Activated CD8-positive, alpha-beta memory T cell treated with anti-CD3 and anti-CD28 coated beads for 1 hour (primary cell): ENCODE measurements around the gene MAP3K4.
"Not testable (repeated sequence)": the region's sequence is repeated elsewhere in the genome, so short reads cannot be mapped to it uniquely, and the experiment has no call there.

Experiments
- DNase-seq, 2 donors: peaks; one replicate each; pipeline ENCODE4 v3.0.0-alpha.2; 2020; ENCODE audit warnings: low read depth in 1 of 2; ENCODE audit errors: extremely low read depth in 1 of 2

Gene MAP3K4

GRCh38 chr6:160972111-160972510 is 19.5 kb upstream of the MAP3K4 start:
- no peak for DNase-seq

DNA sequence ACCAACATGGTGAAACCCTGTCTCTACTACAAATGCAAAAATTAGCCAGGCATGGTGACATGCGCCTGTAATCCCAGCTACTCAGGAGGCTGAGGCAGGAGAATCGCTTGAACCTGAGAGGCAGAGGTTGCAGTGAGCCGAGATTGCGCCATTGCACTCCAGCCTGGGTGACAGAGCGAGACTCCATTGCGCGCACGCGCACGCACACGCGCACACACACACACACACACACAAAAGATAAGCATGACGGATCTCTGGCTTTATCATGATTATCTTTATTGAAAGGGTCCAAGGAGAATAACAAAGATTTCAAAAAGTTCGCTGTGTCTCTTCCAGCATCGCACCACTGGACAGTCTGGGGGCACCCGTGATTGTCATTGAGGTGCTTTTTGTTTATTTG is 19.0 kb upstream of the MAP3K4 start:
- not testable (repeated sequence) for DNase-seq

DNA sequence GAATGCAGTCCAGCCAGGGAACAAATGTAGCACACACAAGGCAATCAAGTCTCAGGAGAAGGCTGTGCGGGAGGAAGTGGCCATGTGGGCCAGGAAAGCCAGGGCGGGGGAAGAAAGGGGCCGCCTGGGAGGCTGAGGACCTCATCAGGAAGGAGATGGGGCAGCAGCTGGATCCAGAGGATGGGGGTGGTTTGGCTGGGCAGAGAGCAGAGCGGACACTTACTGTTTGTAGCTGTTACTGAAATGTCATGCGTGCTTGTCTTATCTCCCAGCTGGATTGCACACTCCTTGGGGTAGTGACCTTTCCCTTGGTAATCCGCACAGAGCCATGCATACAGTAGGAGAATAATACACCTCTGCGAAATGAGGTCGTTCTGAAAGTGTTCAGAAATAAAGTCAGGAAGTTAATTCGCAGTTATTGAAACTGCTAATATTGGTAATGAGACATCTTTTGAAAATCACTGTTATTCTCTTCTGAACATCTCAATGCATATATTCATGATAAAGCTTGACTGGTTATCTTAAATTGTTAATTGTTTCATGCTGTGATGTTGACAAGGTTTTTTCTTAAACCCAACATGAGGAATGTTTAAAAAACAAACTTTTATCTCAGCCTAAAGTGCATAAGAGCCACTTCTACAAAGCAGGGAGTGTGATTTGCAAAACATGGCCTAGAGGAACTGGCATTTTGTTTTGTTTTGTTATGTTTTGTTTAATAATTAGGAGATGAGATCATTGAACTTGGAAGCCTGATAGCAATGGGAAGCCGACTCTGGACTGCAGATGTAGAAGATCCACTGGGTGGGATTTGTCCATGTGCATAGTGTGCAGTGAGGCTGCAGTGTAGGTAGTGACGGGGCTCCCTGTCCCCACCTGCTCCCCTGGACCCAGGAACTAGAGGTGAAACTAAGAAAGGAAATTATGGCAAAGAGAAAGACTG is 18.0 kb upstream of the MAP3K4 start:
- DNase-seq = no peak

GRCh38 chr6:160974304-160974771 is 17.2 kb upstream of the MAP3K4 start:
- DNase-seq = no peak

DNA sequence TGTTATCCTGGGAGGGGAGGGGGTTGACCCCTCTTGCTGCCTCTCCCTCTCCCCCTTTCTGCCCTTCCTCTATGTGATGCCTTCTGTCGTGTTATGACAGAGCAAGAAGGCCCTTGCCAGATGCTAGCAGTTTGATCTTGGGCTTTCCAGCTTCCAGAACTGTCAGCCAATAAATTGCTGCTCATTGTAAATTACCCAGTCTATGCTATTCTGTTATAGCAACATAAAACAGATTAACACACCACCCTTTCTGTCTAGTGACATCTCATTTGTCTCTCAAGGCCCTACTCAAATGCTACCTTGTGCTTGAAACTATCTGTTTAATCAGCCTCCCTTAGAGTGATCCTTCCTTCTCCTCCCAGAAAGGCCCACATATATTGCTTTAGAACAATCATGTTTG is 16.4 kb upstream of the MAP3K4 start:
- no peak for DNase-seq

GRCh38 chr6:160975961-160976360 is 15.6 kb upstream of the MAP3K4 start:
- not testable (repeated sequence) for DNase-seq

- no peak for DNase-seq
Measured at GRCh38 chr6:160978141-160978901, 13.2 kb upstream of the MAP3K4 start.

GRCh38 chr6:160979061-160979708 is 12.4 kb upstream of the MAP3K4 start:
- no peak for DNase-seq

DNA sequence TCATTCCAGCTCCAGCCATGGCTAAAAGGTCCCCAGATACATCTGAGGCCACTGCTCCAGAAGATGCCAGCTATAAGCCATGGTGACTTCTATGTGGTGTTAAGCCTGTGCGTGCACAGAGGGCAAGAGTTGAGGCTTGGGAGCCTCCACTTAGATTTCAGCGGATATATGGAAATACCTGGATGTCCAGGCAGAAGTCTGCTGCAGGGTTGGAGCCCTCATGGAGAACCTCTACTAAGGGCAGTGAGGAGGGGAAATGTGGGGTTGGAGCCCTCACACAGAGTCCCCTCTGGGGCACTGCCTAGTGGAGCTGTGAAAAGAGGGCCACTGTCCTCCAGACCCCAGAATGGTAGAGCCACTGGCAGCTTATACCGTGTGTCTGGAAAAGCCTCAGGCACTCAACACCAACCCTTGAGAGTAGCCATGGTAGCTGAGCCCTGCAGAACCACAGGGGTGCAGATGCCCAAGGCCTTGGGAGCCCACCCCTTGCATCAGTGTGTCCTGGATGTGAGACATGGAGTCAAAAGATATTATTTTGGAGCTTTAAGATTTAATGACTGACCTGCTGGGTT is 8.1 kb upstream of the MAP3K4 start:
- not testable (repeated sequence) for DNase-seq

- no peak for DNase-seq
Measured at GRCh38 chr6:160986851-160987250, 4.7 kb upstream of the MAP3K4 start.

- no peak for DNase-seq
Measured at GRCh38 chr6:160987265-160987664, 4.3 kb upstream of the MAP3K4 start.

DNA sequence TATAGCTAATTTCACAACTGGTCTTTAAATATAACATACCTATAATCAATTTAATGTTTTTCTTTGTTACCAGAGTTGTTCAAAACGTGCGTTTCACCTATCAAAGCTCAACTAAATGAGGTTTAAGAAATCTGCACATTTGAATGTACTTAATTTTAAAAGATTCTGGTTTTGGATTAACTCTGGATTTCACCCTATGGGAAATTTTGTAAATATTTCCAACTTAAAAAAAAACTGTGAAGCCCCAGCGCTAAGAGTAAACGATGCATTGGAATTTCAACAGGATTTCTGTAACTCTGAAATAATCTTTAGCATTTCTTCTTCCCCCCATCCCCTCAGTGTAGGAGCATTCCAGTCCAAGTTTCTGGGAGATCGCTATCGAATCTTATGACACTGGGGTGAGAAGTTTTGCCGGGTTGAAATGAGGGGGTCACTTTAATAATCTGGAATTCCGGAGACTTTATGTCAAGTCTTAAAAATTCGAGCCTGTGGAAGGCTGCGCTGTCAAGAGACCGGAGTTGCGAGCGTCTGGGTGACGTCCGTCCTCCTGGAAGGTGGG is 643 bp upstream of the MAP3K4 start:
- no peak for DNase-seq

GRCh38 chr6:160992061-160992979 is 751 bp downstream of the MAP3K4 start:
- DNase-seq = peak in 1 of 2 donors; percentile 15

- DNase-seq = no peak
Measured at GRCh38 chr6:160992980-160993314, 1.4 kb downstream of the MAP3K4 start.

- no peak for DNase-seq
Measured at GRCh38 chr6:160995271-160995670, 3.7 kb downstream of the MAP3K4 start.

DNA sequence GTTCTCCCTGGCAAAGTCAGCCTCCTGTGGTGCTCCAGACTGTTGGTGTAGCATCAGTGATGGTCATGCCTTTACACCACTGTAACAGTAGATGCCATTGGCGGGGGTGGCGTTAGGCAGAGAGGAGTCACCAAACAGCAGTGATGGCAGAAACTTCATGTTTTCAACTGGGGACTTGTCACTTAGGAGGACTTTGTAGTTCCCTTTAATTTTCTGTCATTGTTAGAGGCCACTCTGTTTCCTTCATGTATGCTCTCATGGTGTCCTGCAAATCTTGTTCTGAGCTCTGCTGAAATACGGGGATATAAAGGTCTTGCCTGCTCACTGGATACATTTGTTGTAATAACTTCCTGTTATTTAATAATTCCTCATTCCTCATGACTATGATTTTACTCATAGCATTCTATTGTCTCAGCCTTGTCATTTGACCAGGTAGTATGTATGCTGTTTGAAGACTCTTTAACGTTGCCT is 4.6 kb downstream of the MAP3K4 start:
- DNase-seq = no peak

DNA sequence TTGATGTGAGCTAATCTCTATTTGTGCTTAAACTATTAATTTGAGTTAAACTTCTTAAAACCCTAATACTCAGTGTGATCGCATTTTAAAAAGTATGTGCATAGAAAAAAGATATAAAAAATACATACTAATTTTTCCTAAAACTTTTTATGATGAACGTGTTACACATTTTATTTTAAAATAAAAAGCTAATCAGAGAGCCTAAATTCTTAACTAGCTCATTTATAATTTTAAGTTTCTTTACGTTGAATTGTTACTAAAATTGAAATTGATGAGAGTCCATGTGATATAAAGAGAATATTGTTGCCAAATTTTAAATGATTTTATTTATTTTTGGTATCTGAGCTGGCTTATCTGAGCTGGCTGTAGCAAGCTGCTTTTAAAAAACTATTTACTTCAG is 6.6 kb downstream of the MAP3K4 start:
- no peak for DNase-seq

DNA sequence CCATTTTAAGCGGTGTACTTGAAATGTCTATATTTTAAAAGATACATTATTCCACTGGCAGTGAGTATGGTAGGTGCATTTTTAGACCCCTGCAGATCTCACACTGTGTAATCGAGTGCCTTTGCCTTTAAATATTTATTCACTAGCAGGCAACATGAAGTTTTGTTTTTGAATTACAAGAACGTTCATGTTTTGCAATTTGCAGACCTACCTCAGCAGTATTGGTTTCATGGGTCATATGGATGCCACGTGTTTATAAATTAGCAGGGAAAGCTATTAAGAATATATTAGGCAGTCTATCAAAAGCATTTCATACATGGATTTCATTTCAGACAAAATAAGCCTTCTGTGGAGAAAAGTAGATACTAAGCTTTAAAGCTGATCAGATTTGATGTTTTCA is 7.2 kb downstream of the MAP3K4 start:
- no peak for DNase-seq

DNA sequence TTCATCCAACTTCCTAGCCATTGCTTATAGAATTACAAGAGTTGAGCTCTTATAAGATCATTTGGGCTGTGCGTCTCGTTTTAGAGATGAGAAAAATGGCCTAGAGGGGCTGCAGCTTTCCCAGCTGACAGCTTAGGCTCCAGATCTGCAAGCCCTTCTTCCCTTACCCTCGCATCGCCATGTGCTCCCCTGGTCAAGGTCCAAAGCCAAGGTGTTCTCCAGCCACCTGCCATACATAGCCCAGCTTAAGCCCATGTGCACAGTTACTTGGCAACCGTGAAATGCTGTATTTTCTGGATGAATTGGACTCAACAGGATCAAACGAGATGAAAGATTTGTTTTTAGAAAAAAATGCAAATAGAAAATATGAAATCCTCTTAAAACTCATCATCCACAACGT is 7.9 kb downstream of the MAP3K4 start:
- no peak for DNase-seq

- no peak for DNase-seq
Measured at GRCh38 chr6:161000632-161001031, 9.1 kb downstream of the MAP3K4 start.
